ES-I3 (cell line): Measurements from ENCODE around the gene PRPS1L1.

Experiments used
- H3K36me3 ChIP-seq: 2 replicates; pipeline ENCODE4 v1.6.1; 2013; ENCODE audit warnings: mild to moderate bottlenecking, low read length, control low read depth, moderate library complexity; ENCODE audit not compliant: insufficient read depth
- H3K4me1 ChIP-seq: 2 replicates; pipeline ENCODE4 v1.6.1; 2013; ENCODE audit warnings: mild to moderate bottlenecking, control low read depth, low read length; ENCODE audit not compliant: insufficient read depth
- H3K9ac ChIP-seq: 2 replicates; pipeline ENCODE4 v1.6.1; 2013; ENCODE audit warnings: low read depth, mild to moderate bottlenecking, low read length, moderate library complexity
- H3K9me3 ChIP-seq: 2 replicates; pipeline ENCODE4 v1.6.1; 2013; ENCODE audit warnings: mild to moderate bottlenecking, low read length, moderate library complexity; ENCODE audit not compliant: control insufficient read depth, insufficient read depth

Gene PRPS1L1

GRCh38 chr7:17994079-17994850, 33.4 kb downstream of the PRPS1L1 start:
- H3K9me3 ChIP-seq: no peaks in the 10 kb centered on the region; the same call in 1 of the 2 replicates
- H3K36me3 ChIP-seq: no peaks in the 10 kb centered on the region
- no peak overlapping the region for H3K9ac ChIP-seq
- H3K4me1 ChIP-seq: no peaks in the 10 kb centered on the region

- Histone ChIP-seq H3K4me1 (no peaks in the 10 kb centered on the region), H3K9me3 (no peaks in the 10 kb centered on the region), H3K9ac (no peak overlapping the region), H3K36me3 (no peaks in the 10 kb centered on the region)
Measured at GRCh38 chr7:17991866-17992648, 35.6 kb downstream of the PRPS1L1 start.

- Histone ChIP-seq H3K9me3 (no peaks in the 10 kb centered on the region), H3K9ac (no peak overlapping the region), H3K36me3 (no peaks in the 10 kb centered on the region), H3K4me1 (no peaks in the 10 kb centered on the region)
Measured at GRCh38 chr7:17990761-17991160, 36.9 kb downstream of the PRPS1L1 start.

GRCh38 chr7:17989546-17989945, 38.1 kb downstream of the PRPS1L1 start:
- Histone ChIP-seq H3K36me3 (no peaks in the 10 kb centered on the region), H3K9ac (no peak overlapping the region), H3K9me3 (no peaks in the 10 kb centered on the region), H3K4me1 (no peaks in the 10 kb centered on the region)

GRCh38 chr7:17988858-17989257, 38.8 kb downstream of the PRPS1L1 start:
- Histone ChIP-seq H3K9me3 (no peaks in the 10 kb centered on the region), H3K36me3 (no peaks in the 10 kb centered on the region), H3K9ac (no peak overlapping the region), H3K4me1 (no peaks in the 10 kb centered on the region)

- H3K9ac ChIP-seq: no peak overlapping the region
- H3K9me3 ChIP-seq: no peaks in the 10 kb centered on the region
- no peaks in the 10 kb centered on the region for H3K4me1 ChIP-seq
- no peaks in the 10 kb centered on the region for H3K36me3 ChIP-seq
Measured at GRCh38 chr7:17988141-17988540, 39.5 kb downstream of the PRPS1L1 start.

GRCh38 chr7:17986851-17987250, 40.8 kb downstream of the PRPS1L1 start:
- no peaks in the 10 kb centered on the region for H3K36me3 ChIP-seq
- no peaks in the 10 kb centered on the region for H3K4me1 ChIP-seq
- no peak overlapping the region for H3K9ac ChIP-seq
- H3K9me3 ChIP-seq: no peaks in the 10 kb centered on the region

DNA sequence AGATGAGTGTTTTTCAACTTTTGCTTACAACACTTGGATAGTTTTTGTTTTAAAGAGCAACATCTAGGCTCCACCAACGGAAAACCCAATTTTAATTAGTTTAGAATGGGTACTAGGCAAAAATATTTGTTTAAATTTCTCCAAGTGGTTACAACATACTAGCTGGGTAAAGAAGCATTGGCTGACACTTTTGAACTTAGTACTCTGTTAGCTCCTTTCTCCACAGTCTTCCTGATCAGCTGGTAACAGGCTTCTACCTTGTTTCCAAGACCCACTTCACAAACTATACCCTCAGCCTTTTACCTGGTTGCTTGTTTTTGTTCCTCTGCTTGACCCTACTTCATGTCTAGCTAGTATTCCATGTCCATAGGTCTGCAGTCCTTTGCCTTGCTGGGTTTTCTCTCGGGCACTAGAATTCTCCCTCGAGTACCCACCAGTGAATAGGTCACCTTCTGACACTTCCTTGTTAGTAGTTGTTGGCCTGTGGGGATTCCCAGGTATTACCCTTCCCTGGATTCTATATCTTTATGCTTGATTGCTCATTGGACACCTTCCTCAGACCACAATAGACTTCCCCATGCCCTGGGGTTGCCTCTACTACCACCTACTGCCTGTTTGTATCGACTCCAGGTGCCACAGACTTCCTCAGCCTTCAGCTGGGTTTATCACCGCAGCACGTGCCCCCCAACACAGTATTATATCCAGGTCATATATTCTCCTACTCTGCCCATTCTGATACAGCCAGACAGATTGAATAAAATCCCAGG, 42.0 kb downstream of the PRPS1L1 start:
- Histone ChIP-seq H3K9ac (no peak overlapping the region), H3K4me1 (no peaks in the 10 kb centered on the region), H3K36me3 (no peaks in the 10 kb centered on the region), H3K9me3 (no peaks in the 10 kb centered on the region)

GRCh38 chr7:17984288-17984687, 43.4 kb downstream of the PRPS1L1 start:
- H3K9me3 ChIP-seq: no peaks in the 10 kb centered on the region
- no peaks in the 10 kb centered on the region for H3K4me1 ChIP-seq
- no peaks in the 10 kb centered on the region for H3K36me3 ChIP-seq
- no peak overlapping the region for H3K9ac ChIP-seq

- no peaks in the 10 kb centered on the region for H3K4me1 ChIP-seq
- H3K9ac ChIP-seq: no peak overlapping the region
- H3K9me3 ChIP-seq: no peaks in the 10 kb centered on the region
- no peaks in the 10 kb centered on the region for H3K36me3 ChIP-seq
Measured at GRCh38 chr7:17983221-17984062, 44.2 kb downstream of the PRPS1L1 start.

- Histone ChIP-seq H3K9me3 (no peaks in the 10 kb centered on the region), H3K4me1 (no peaks in the 10 kb centered on the region), H3K9ac (no peak overlapping the region), H3K36me3 (no peaks in the 10 kb centered on the region)
Measured at GRCh38 chr7:17976952-17977351, 50.7 kb downstream of the PRPS1L1 start.
